NCI-H2227 (cell line): ENCODE measurements around the gene LAX1.
"Not testable (repeated sequence)": the region's sequence is repeated elsewhere in the genome, so short reads cannot be mapped to it uniquely, and the experiment has no call there.

Experiments
- DNase-seq: peaks from one replicate; lab custom pipeline; 2025; ENCODE audit not compliant: unreplicated experiment; lab: John Stamatoyannopoulos, UW

LAX1 gene

GRCh38 chr1:203768256-203768655, 3.3 kb downstream of the LAX1 start:
- DNase-seq, result no peak

DNA sequence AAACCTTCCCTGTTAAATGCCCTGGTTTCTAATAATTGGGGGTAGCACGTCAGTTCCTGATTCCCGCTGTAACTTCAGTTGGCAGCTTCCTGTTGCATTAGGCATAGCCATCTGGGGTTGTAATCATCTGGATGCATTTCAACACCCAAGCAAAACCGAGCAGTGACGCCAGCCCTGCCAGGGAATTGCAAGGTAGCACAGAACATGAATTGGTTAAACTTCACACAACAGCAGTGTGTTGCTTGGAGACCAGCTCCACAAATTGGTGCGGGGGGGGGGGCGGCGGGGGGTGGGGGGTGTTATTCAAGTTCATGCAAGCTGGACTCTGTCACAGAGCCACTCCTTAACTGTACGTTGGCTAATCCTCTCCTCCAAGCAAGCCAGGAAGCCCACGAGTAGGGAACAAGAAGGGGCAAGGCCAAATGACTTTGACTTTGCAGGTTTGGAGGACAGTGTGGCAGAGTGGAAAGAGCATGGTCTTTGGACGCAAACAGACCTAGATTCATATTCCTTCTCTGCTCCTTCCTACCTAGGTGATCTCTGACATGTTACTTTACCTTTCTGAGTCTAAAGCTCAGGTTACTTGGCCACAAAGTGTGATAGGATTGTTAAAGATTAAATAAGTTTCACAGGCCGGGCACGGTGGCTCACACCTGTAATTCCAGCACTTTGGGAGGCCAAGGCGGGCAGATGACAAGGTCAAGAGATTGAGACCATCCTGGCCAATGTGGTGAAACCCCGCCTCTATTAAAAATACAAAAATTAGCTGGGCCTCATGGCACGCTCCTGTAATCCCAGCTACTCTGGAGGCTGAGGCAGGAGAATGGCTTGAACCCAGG, 4.7 kb downstream of the LAX1 start:
- DNase-seq, result peak; percentile 57

- no peak for DNase-seq
These were observed 6.9 kb downstream of the LAX1 start for GRCh38 chr1:203771901-203772301.

DNA sequence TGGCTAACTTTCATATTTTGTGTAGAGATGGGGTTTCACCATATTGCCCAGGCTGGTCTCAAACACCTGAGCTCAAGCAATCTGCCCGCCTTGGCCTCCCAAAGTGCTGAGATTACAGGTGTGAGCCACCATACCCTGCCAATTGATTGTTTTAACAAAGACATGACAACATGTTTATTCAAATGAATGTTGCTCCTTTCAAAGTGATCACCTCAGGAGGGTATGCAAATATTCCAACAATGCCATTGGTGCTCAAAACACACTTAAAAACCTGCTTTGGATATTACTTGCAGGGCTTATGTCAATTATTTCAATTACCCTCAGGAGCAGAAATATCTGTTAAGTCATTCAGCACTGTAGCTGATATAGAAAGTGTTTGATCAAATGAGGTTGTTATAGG, 7.9 kb downstream of the LAX1 start:
- no peak for DNase-seq

DNA sequence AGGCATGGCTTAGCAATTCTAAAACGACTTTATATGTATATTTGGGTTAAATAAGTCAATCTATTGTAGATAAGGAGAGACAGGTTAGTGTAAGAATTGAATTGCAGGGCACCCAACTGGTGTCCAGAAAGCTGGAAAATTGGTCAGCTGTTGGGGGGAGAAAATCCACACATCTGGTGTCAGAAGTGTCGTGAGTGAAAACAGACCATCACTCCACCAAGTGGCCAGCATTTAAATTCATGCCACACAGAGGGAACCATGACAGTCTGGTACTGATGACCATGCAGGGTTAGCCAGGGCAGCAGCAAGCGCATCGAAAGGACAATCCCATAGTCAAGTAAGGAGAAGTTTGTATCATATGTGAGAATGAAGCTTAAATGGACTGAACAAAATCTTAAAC, 11.7 kb downstream of the LAX1 start:
- no peak for DNase-seq

DNA sequence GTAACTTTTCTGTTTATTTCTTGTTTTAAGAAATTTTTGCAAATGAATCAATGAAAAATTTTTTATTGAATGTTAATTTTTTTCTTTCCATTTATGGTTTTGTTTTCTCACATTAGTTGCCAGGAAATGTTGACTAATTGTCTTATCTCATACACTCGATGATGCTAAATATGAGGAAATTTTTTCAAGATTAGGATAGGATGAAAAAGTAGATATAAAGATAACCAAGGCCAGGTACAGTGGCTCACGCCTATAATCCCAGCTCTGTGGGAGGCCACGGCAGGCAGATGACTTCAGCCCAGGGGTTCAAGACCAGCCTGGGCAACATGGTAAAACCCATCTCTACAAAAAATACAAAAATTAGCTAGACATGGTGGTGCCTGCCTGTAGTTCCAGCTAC, 12.6 kb downstream of the LAX1 start:
- DNase-seq, result no peak

- DNase-seq, result no peak
These were observed 13.2 kb downstream of the LAX1 start for GRCh38 chr1:203778146-203778545.

GRCh38 chr1:203778789-203779188, 13.8 kb downstream of the LAX1 start:
- DNase-seq, result no peak

- DNase-seq, result no peak
These were observed 17.0 kb downstream of the LAX1 start for GRCh38 chr1:203781962-203782361.

- no peak for DNase-seq
These were observed 25.0 kb downstream of the LAX1 start for GRCh38 chr1:203789966-203790365.

DNA sequence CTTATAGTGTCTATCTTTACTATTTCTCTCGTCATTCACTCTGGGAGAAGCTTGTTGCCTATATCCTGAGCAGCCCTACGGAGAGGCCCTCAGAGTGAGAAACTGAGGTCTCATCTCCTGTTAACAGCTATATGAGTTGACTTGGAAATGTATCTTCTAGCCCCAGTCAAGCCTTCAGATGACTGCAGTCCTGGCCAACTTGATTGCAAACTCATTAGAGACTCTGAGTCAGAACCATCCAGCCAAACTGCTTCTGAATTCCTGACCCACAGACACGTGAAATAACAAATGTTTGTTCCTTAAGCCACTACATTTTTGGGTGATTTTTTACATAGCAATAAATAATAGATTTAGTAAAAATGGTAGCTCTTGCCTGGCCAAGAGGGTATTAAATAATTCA, 26.5 kb downstream of the LAX1 start:
- no peak for DNase-seq

GRCh38 chr1:203792486-203792885, 27.5 kb downstream of the LAX1 start:
- DNase-seq, result no peak

GRCh38 chr1:203793561-203793960, 28.6 kb downstream of the LAX1 start:
- not testable (repeated sequence) for DNase-seq

DNA sequence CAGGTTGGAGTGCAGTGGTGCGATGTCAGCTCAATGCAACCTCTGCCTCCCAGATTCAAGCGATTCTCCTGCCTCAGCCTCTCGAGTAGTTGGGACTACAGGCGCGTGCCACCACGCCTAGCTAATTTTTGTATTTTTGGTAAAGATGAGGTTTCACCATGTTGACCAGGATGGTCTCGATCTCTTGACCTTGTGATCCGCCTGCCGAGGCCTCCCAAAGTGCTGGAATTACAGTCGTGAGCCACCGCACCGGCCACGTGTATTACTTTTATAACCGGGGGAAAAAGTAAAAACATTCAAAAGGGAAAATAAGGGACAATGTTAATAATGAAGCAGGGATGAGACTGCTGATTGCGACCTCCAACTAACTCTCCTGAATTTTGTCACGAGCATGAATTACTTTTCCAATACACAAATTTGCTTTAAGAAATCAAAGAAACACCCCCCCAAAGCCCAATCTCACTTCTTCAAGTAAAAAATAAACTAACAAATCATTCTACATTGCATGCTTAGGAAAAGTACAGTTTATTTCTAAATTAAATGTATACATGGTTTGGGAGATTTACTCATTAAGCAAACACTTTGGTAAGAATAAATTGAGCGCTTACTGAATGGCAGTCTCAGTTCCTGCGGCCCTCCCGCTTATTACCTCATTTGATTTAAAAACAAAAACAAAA, 29.9 kb downstream of the LAX1 start:
- DNase-seq, result no peak

GRCh38 chr1:203795441-203796235, 30.7 kb downstream of the LAX1 start, which contains the start of the genes ZBED6 and ZC3H11A:
Gene ZBED6, plus strand, starts transcription at chr1:203795623. Its CDS starts 1,900 bp downstream, at chr1:203797523.
Gene ZC3H11A, plus strand, starts transcription at chr1:203795623. Its CDS starts 21,448 bp downstream, at chr1:203817071.
- DNase-seq, result peak; percentile 99

DNA sequence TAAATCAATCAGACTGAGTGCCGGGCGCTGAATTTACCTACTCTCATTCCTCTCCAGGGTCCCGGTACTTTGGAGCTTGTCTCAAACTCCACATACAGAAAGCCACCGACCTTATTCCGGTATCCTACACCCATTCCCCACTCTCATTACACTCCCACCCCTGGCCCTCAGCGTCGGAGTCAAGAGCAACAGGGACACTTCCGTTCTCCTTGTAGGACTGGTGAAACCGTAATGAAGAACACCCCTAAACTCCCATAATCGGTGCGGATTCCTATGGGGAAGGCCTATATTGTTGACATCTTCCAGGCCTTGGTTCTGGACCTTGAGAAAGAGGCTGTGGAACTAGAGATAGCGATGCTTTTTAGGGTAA, 31.2 kb downstream of the LAX1 start:
- DNase-seq, result peak; percentile 66

DNA sequence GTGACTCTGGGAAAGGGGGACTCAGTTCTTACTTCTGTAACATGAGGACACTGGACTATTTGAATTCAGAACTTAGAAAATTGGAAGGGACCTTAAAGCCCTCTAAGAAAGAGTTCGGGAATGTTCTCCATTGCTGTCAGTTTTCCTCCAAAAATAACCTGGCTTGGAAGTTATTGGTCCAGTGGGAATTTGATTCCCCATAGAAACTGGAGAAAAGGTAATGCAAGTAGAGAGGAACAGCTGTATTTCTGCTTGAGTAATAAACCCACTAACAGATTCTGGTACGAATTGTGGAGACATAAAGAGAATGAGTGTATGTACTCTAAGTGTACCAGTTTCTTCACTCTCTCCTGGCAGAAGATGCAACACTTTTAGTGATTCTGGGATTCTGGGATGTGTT, 32.2 kb downstream of the LAX1 start:
- no peak for DNase-seq

GRCh38 chr1:203797948-203798655, 33.1 kb downstream of the LAX1 start:
- no peak for DNase-seq

GRCh38 chr1:203799157-203799556, 34.2 kb downstream of the LAX1 start:
- no peak for DNase-seq

DNA sequence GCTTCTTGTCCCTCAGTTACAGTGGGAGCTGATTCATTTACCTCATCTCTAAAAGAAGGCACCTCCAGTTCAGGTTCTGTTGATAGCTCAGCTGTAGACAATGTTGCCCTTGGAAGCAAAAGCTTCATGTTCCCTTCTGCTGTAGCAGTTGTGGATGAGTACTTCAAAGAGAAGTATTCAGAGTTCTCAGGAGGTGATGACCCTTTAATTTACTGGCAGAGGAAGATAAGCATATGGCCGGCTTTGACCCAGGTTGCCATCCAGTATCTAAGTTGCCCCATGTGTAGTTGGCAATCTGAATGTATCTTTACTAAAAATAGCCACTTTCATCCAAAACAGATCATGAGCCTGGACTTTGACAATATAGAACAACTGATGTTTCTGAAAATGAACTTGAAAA, 35.0 kb downstream of the LAX1 start:
- no peak for DNase-seq

- DNase-seq, result no peak
These were observed 40.7 kb downstream of the LAX1 start for GRCh38 chr1:203805689-203806088.
